ENCODE measurements around the gene GATA3.
"Not testable (repeated sequence)": the region's sequence is repeated elsewhere in the genome, so short reads cannot be mapped to it uniquely, and the experiment has no call there.

The GATA3 gene

DNA sequence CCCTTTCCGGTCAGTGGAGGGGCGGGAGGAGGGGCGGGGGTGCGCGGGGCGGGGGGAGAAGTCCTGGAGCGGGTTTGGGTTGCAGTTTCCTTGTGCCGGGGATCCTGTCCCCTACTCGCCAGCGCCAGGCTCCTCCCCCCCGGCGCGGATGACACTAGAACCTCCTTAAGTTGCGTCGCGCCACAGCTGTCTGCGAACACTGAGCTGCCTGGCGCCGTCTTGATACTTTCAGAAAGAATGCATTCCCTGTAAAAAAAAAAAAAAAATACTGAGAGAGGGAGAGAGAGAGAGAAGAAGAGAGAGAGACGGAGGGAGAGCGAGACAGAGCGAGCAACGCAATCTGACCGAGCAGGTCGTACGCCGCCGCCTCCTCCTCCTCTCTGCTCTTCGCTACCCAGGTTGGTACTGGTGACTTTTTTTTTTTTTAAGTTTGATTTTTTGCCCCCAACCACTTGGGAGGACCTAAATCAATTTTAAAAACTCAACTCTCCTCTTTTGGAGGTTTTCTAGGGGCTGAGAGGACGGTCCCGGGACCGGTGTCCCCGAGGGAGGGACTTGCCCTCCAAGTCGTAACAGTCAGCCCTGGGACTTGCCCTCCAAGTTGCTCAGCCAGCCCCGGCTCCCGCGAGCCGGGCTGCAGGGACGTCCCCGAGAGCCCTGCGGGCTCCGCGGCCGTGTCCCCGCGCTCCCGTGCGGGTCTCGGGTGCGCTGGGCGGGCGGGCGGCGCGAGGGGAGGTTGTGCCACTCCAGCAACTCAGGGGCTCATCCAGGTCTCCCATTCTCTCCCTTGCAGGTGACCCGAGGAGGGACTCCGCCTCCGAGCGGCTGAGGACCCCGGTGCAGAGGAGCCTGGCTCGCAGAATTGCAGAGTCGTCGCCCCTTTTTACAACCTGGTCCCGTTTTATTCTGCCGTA, at the start of gene GATA3:
TSS of gene GATA3 (plus strand) at position 195 of the 914 bp plus-strand sequence. CDS start 968 bp downstream, outside the sequence.
- peak; percentile 75 to 82 for DNase-seq (ENCODE audit: low read depth in 2 of 2)

DNA sequence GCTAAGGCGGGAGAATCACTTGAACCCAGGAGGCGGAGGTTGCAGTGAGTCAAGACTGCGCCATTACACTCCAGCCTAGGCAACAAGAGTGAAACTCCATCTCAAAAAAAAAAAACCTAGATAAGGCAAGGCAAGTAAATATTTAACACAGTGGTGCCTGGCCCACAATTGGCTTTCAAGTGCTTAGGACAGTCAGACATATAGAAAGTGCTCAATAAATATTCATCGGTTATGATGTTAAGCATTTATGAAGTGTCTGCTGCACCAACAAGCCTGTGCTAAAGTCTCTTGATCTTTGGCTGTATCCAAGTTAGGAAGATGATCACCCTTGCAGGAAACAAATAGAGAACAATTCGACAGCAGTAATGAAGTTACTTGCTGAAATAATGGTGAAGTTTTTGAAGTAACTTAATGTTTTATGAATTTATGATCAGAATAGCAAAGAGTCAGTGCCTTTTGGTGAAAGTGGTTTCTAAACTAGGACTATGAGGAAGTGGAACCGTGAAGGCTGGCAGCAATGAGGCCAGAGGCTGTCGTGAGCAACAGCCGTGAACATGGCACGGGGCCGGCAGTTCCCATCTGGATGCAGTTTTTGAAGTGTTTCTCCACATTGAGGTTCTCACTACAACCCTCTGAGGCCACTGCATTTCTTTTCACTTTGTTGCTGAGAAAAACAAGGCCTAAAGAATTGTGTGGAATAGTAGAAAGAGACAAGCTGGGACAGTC, 48.1 kb upstream of the GATA3 start:
- no peak for DNase-seq (ENCODE audit: low read depth in 2 of 2)

DNA sequence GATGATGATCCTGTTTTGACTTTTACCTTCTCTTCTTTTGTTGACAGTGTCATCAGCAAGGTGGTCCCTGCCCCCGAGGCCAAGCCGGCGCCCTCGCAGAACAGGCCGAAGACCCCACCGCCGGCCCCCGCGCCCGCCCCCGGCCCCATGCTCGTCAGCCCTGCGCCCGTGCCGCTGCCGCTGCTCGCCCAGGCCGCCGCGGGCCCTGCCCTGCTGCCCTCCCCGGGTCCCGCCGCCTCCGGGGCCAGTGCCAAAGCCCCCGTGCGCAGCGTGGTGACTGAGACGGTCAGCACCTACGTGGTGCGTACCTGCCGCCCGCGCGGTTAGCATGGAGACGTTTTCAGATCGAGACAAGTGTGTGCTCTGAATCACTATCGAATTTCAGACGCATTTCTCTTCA, 45.5 kb upstream of the GATA3 start:
- DNase-seq (ENCODE audit: low read depth in 2 of 2) = no peak

DNA sequence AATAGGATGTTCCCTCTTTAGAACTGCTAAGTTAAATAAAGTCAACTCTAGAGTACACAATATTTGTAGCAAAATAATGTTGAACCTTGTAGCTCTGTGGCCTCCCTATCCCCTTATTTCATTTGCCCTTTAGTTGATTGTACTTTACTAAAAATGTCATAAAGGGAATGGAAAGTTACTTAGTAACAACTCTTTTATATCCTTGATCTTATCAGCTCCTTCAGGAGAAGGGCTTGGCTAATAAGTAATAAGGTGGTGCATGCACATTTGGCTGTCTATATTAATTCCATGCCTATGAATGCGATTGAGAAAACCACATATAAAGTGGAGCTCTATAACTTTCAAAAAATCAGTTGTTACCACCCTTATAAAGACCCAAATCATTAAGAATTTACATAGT, 41.5 kb upstream of the GATA3 start:
- DNase-seq (ENCODE audit: low read depth in 2 of 2) = no peak

DNA sequence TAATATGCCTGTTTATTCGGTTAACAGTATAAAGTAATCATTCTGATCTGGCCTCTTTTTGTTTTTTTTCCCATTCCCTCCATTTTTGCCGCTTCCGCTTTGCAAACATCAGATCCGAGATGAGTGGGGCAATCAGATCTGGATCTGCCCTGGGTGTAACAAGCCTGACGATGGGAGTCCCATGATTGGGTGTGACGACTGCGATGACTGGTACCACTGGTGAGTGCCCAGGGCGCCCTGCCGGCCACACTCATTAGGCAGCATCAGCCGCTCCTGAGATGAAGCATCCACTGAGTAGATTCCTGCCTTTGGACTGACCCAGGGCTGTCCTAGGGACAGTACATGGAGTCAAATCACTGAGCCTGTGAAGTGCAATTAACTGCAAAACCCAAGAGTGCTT, 40.9 kb upstream of the GATA3 start:
- no peak for DNase-seq (ENCODE audit: low read depth in 2 of 2)

DNA sequence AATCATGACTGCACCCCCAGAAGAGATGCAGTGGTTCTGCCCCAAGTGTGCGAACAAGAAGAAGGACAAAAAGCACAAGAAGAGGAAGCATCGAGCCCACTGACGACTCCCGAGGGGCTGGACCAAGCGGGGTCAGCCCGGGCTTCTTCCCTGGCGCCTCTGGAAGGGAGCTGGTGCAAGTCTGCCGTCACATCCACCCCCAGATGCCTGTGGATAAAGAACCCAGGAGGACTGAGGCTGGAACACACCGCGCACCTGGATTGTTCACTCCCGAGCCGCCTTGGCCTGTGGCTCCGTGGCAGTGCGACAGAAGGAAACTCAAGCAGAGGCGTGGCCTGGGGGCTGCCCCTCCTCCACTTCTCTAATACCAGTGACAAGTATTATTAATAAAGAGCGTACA, 39.8 kb upstream of the GATA3 start:
- DNase-seq (ENCODE audit: low read depth in 2 of 2) = no peak

DNA sequence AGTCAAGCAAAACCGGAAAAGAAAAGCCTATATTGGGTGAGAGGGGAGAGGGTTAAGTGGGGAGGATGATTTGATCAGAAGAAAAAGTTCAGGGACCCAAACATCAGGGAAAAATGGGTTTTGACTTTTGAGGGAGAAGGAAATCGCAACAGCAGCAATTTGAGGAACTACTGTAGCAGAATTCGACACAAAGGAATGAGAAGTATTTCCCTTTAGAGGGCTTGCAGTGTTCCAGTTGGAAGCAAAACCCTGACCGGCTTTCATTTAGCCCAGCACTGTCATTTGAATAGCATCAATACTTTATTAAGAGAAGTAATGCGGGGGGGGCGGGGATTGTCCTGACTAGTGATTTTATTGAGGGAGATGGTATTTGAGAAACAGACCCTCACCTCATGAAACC, 37.2 kb upstream of the GATA3 start:
- DNase-seq (ENCODE audit: low read depth in 2 of 2) = no peak

DNA sequence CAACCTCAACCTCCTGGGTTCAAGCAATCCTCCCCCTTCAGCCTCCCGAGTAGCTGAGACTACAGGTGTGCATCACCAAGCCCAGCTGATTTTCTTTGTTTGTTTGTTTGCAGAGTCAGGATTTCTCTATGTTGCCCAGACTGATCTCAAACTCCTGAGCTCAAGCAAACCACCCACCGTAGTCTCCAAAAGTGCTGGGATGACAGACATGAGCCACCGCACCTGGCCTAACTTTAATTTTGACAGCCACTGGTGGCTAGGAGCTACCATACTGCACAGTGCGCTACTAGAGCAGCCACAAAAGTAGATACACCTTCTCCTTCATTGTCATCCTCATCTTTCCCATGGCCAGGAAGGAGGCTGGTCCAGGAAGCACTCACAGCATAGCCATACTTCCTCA, 31.2 kb upstream of the GATA3 start:
- no peak for DNase-seq (ENCODE audit: low read depth in 2 of 2)

DNA sequence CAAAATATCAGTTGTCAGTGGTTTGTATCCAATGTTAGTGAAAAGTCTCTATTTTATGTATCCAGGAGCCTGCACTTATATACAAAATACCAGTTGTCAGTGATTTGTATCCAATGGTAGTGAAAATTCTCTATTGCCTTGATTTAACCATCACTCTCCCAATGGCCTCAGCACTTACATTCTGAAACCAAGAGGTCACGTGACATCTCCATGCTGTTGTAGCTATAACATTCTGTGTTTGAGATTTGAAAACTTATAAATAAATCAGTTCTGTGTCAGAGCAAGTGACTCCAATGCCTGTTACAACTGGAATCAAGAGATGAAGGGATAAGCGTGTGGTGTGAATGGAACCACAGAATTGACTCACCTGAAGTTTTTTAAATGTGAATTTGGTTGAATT, 30.6 kb upstream of the GATA3 start:
- DNase-seq (ENCODE audit: low read depth in 2 of 2) = no peak

DNA sequence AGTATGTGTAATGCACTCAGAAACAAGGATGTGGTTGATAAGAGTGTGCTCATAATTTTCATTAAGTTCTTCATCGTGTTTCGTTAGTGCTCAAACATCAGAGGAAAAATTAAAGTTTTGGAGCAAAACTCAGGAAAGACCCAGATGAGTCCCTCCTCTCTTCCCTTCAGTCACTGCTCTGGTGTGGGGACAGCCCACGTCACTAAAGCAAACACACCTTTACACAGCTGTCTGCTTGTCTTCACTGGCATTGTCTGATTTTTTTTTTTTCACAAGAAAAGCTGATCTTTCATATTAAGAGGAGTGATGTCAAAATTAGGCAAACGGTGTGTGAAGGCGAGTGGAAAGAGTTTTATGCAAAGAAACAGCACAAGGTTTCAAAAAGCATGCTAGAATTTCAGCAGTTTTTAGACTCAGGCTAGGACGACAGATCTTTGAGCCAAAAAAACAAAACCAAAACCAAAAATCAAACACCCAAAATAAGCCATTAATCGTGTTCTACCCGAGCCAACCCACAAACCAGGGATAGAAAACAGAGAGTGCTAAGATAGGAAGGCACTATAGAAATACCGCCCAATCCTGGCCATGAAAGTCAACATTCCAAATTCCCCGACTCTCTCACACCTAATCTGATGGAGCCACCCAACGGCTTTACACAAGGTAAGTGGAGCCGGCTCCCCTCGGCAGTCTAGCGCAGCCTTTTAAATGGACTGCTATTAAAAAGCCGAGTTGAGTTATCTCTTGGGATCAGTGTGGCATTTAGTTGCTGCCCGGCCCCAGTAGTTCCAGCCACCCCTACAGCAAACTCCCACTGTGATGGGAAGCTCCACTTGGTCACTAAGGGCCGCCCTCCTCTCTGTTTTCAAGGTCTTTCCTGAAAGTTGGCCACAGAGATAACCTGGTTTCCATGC, 27.9 kb upstream of the GATA3 start:
- no peak for DNase-seq (ENCODE audit: low read depth in 2 of 2)

DNA sequence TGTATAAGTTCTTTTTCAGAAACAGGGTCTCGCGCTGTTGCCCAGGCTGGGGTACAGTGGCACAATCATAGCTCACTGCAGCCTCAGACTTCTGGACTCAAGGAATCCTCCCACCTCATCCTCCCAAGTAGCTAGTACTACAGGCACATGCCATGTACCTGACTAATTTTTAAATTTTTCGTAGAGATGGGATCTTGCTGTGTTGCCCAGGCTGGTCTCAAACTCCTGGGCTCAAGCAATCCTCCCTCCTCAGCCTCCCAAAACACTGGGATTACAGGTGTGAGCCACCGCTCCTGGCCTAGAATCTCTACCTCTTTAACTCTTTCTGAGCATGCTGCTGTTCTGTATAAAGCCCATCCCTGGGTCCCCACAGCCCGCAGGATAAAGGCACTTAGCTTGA, 23.3 kb upstream of the GATA3 start:
- DNase-seq (ENCODE audit: low read depth in 2 of 2) = not testable (repeated sequence)

DNA sequence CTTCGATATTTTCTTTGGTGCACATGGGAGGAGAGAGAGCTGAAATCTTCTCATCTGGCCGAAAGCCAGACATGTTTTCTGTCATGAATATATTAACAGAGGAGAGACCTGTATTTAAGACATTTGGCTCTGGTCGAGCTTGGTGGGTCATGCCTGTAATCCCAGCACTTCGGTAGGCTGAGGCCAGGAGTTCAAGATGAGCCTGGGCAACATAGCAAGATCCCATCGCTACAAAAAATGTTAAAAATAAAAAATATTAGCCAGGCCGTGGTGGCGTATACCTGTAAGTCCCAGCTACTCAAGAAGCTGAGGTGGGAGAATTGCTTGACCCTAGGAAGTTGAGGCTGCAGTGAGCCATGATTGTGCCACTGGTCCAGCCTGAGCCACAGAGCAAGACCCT, 21.9 kb upstream of the GATA3 start:
- DNase-seq (ENCODE audit: low read depth in 2 of 2) = no peak

DNA sequence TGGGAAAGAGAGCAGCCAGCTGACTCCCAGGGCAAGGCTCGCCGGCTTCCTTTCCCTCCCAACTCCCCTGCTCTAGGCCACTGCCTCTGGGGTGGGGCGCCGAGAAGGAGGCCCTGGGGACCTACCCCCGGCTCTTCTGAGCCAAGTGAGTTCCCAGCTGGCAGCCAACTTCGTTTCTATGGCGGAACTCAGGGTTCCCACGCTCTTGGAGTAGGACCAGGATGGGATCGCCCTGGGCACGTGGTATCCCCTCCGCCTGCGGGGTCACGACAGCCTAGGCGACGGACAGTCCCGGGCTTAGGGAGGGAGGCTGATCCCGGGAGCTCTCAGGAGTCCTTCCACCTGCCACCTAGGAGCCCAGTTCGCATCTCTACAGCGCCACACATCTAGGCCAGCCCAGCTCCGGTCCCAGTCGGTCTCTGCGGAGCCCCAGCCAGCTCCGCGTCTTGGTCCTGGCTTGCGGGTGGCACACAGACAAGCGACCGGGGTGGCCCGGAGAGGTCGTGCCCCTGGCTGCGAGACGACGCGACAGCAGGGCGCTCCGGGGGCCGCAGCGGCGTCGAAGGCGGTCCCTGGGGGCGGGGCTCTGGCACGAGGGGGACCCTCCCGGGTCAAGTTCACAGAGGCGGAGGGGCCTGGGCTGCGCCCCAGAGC, 20.5 kb upstream of the GATA3 start:
- no peak for DNase-seq (ENCODE audit: low read depth in 2 of 2)

DNA sequence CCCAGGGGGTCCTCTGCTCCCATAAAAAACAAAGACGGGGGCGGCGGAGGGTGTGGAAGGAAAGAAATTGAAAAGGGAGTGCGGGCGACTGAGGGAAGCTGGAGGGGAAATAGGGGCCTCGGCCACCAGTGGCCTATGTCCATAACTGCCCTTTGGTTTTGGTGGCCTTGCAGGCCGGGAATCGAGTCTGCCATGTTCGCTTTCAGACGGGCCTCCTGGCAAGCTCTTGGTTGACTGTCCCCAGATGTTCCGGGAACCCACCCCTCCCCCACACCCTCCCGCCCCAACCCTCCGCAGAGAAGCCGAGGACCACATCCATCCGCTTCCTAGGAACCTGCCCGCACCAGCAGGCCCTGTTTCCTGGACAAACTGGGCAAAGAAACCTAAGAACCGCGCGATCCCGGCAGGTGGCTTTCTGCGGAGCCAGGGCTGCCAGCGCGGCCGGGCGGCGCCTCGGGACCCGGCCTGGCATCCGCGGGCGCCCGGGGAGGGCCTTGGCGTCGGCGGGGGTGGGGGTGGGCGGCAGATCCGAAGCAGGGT, 20.0 kb upstream of the GATA3 start:
- DNase-seq (ENCODE audit: low read depth in 2 of 2) = no peak

DNA sequence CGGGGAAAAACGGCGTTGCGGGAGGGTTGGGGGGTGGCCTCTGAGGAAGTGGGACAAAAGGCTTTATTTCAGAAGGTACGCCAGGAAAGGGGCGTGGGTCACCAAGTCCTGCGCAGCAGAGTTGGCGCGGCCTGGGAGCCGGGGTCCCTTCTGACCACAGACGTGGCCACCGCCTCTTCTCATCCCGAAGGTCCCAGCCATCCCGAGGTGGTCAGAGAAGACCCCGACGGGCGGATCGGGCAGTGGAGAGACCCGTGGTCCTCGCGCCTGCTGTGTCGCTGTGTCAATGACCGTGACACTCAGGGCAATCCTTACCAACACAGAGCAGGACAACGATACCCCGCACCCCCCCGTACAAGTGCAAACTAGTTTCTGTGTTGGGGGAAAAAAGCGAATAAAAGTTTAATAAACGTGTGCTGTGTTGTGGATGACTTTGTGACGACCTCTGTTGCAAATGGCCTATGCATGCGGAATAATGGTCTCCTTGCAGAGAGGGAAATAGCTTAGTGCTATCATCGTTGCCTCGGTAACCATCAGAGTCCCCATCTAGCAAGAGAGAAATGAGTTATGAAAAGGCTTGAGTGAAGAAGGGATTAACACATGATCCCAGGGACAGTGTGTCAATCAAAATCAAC, 19.4 kb upstream of the GATA3 start:
- DNase-seq (ENCODE audit: low read depth in 2 of 2) = no peak

DNA sequence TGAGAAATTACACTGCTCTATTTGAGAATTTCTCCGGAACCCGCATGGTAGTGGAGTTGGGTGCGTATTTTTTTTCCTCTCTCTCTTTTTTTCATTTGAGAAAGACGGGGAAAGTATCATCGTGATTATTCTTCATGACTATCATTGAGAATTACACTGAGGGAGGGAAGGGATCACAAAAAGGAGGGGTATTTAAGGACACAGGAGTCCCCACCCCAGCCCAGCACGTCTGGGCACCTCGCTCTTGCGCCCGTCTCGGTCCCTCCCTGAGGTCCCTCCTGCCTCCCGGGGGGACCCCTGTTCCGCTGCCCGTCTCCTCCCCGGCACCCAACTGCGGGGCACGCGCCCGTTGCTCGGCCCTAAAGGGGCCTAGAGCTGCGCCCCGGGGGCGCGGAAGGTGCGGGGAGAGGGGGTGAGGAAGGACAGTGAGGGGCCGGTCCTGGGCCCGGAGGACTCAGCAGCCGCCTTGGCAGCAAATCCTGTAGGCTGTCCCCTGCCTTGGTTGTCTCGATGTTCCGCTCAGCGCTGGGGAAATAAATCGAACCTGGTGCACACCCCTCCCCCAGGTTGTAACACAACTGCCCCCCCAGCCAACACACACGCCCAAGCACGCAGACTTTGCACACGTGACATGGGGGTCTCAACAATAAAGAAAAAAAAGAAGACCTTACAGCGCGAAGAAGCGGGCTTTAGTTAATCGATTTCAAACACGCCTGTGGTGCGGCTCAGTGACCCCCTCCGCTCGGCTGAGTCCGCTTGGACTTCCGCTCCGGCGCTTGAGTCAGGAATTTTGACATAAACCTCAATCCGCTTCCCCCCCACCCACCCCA, 18.6 kb upstream of the GATA3 start:
- no peak for DNase-seq (ENCODE audit: low read depth in 2 of 2)

DNA sequence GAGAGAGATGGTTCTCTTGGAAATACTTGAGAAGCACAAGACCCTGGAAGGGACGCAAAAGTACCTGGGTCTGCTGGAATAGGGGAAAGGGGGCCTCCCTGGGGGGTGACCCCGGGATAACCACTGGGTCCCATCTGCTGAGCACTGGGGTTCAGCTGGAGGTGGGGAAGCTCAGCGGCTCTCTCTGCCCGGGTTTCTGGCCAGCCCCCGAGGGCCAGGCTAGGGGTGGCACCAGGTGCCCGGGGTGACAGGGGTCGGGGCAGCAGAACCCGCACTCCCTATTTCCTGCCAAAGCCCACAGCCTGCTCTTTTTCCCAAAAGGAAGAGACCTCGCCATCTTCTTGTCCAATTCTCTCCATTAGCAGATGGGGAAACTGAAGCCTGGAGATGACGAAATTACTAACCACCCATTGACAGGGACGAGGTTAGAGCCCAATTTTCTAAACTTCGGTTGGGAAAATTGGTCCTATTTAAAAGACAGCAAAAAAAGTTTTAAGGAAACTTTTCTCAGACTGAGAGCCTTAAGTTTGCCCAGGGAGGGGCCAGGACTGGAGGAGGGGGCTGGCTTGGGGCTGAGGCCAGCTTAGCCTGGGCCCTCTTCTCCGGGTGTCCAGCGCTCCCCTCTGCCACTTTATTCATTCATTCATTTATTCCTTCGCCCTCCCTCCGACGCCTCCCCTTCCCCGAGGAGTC, 17.8 kb upstream of the GATA3 start:
- no peak for DNase-seq (ENCODE audit: low read depth in 2 of 2)

DNA sequence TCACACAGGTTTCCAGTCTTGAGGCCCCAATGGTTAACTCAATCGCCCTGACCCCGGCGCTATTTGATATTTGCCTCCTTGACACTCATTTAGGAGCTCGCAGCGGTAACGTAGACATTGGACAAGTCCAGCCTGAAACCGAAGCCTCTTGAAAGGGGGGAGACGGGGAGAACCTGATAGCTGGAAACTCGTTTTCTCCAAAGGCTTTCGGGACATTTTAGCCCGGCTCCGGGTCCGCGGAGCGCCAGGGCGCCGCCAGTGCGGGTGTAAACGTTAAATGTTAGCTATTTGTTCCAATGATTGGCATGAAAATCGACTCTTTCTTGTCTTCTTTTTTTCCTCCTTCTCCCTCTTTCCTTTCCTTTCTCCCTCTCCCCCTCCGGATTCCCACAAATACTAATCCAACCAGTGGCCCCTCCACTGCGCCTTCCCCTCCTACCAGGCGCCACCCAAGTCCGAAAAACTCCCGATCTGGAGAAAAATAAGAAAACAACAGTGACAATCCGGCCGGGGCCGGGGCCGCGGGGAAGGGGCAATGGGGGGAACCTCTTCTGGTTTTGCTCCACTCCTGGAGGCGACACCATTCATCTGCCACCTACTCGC, 17.2 kb upstream of the GATA3 start:
- DNase-seq (ENCODE audit: low read depth in 2 of 2) = no peak

All from stimulated activated CD8-positive, alpha-beta memory T cell treated with anti-CD3 and anti-CD28 coated beads, Interleukin-15, amount 100 ng/mL, for 48 hours (primary cell).